Cardiac septum (tissue), 1 donor: Measurements from ENCODE around the gene SPG7. TPM values are rescaled to one million over a fixed set of nuclear protein-coding genes. Genes with fewer than 3 reads are reported as not detected.

Experiments
- DNase-seq: peaks from one replicate; pipeline ENCODE4 v3.0.0-alpha.2; 2020; ENCODE audit warnings: low spot score
- intact Hi-C: fragments of 100-400 bp; cut with DNase I; formaldehyde crosslinking; loops from one replicate; pipeline ENCODE4 v1.14.0; 2022
- total RNA-seq: library from RNA; stranded (reverse); fragmentation: NEBNext Ultra II Directional; extraction: Animal tissue kit (Norgen Biotek cat#: 25700); gene quantifications from one replicate; pipeline ENCODE4 v1.2.1, GENCODE V29; 2021
- donor health status: DM: no; HTN: no; CAD: no.

SPG7 gene
- total RNA-seq, 1 donor from 2014 or later, result 89.5 TPM

GRCh38 chr16:89540557-89540956 is 32.4 kb downstream of the SPG7 start:
- DNase-seq, result no peak
- intact Hi-C loops, result no loop called here

GRCh38 chr16:89541792-89542191 is 33.6 kb downstream of the SPG7 start:
- intact Hi-C loops, result no loop called here
- no peak for DNase-seq

GRCh38 chr16:89544113-89544512 is 35.9 kb downstream of the SPG7 start:
- no peak for DNase-seq

GRCh38 chr16:89544713-89545043 is 36.5 kb downstream of the SPG7 start:
- intact Hi-C loops, result no loop called here
- DNase-seq, result no peak

More at GRCh38 chr16:89544113-89544512, 35.9 kb downstream of the SPG7 start:
- intact Hi-C loops, result no loop called here

- DNase-seq, result no peak
- intact Hi-C loops, result no loop called here
These were observed 37.0 kb downstream of the SPG7 start for GRCh38 chr16:89545044-89545830.

- no peak for DNase-seq
- intact Hi-C loops, result no loop called here
These were observed 37.8 kb downstream of the SPG7 start for GRCh38 chr16:89545831-89546574.

- no peak for DNase-seq
- intact Hi-C loops, result no loop called here
These were observed 38.6 kb downstream of the SPG7 start for GRCh38 chr16:89546781-89547180.

- intact Hi-C loops, result no loop called here
These were observed 39.1 kb downstream of the SPG7 start for GRCh38 chr16:89547291-89547690.

GRCh38 chr16:89547860-89548259 is 39.7 kb downstream of the SPG7 start:
- intact Hi-C loops, result no loop called here
- DNase-seq, result no peak

More at GRCh38 chr16:89547291-89547690, 39.1 kb downstream of the SPG7 start:
- no peak for DNase-seq

GRCh38 chr16:89548344-89549006 is 40.3 kb downstream of the SPG7 start:
- intact Hi-C loops, result no loop called here
- no peak for DNase-seq

- intact Hi-C loops, result no loop called here
- no peak for DNase-seq
These were observed 41.0 kb downstream of the SPG7 start for GRCh38 chr16:89549007-89549700.

GRCh38 chr16:89550421-89551007 is 42.3 kb downstream of the SPG7 start:
- DNase-seq, result no peak
- intact Hi-C loops, result no loop called here

GRCh38 chr16:89552329-89552728 is 44.1 kb downstream of the SPG7 start:
- no peak for DNase-seq
- intact Hi-C loops, result no loop called here

- DNase-seq, result no peak
- intact Hi-C loops, result no loop called here
These were observed 44.7 kb downstream of the SPG7 start for GRCh38 chr16:89552913-89553312.

- intact Hi-C loops, result no loop called here
- DNase-seq, result no peak
These were observed 45.5 kb downstream of the SPG7 start for GRCh38 chr16:89553733-89554132.

GRCh38 chr16:89554343-89554742 is 46.1 kb downstream of the SPG7 start:
- no peak for DNase-seq
- intact Hi-C loops, result no loop called here

- no peak for DNase-seq
- intact Hi-C loops, result no loop called here
These were observed 47.1 kb downstream of the SPG7 start for GRCh38 chr16:89555265-89555664.

- no peak for DNase-seq
- intact Hi-C loops, result loop anchor here (2.0 kb wide), 1 partner anchor 221 kb away; no protein-coding TSS in a partner anchor
These were observed 47.6 kb downstream of the SPG7 start for GRCh38 chr16:89555780-89556179.
